Right forelimb (tissue), 1 donor: ENCODE data around the gene PURA.
"Not testable (repeated sequence)": the region's sequence is repeated elsewhere in the genome, so short reads cannot be mapped to it uniquely, and the experiment has no call there.

ENCODE experiments used
- DNase-seq: peaks from one replicate; pipeline ENCODE4 v3.0.0-alpha.2; 2018

The PURA gene

GRCh38 chr5:140141241-140141640, 27.3 kb downstream of the PURA start:
- DNase-seq = no peak

GRCh38 chr5:140142246-140142645, 28.3 kb downstream of the PURA start:
- no peak for DNase-seq

GRCh38 chr5:140142856-140143255, 28.9 kb downstream of the PURA start:
- no peak for DNase-seq

- DNase-seq = no peak
Measured at GRCh38 chr5:140143521-140144258, 29.8 kb downstream of the PURA start.

- DNase-seq = no peak
Measured at GRCh38 chr5:140145256-140145655, 31.3 kb downstream of the PURA start.

- DNase-seq = peak; percentile 70
Measured at GRCh38 chr5:140145818-140146522, 32.1 kb downstream of the PURA start.

- DNase-seq = no peak
Measured at GRCh38 chr5:140146523-140146842, 32.6 kb downstream of the PURA start.

GRCh38 chr5:140147460-140147859, 33.6 kb downstream of the PURA start:
- no peak for DNase-seq

GRCh38 chr5:140148508-140148907, 34.6 kb downstream of the PURA start:
- DNase-seq = no peak

GRCh38 chr5:140150201-140150600, 36.3 kb downstream of the PURA start:
- DNase-seq = no peak

- no peak for DNase-seq
Measured at GRCh38 chr5:140151144-140152021, 37.5 kb downstream of the PURA start.

- DNase-seq = no peak
Measured at GRCh38 chr5:140152022-140152999, 38.4 kb downstream of the PURA start.

GRCh38 chr5:140153255-140153654, 39.3 kb downstream of the PURA start:
- DNase-seq = no peak

GRCh38 chr5:140153905-140154304, 40.0 kb downstream of the PURA start:
- no peak for DNase-seq

- DNase-seq = not testable (repeated sequence)
Measured at GRCh38 chr5:140154710-140155381, 40.9 kb downstream of the PURA start.

- peak; percentile 91 for DNase-seq
Measured at GRCh38 chr5:140157032-140157781, 43.3 kb downstream of the PURA start.

- DNase-seq = no peak
Measured at GRCh38 chr5:140159014-140159927, 45.4 kb downstream of the PURA start.

- no peak for DNase-seq
Measured at GRCh38 chr5:140162275-140162674, 48.4 kb downstream of the PURA start.

GRCh38 chr5:140162781-140163180, 48.9 kb downstream of the PURA start:
- no peak for DNase-seq
